Limb (tissue), 2 donors: ENCODE data around the gene GUCY2F.
A peak's percentile ranks its signal among the peaks of the same experiment; 100 is the strongest.

ENCODE experiments used
- DNase-seq, 2 donors: peaks; one replicate each; pipeline ENCODE4 v3.0.0-alpha.2; 2016; ENCODE audit errors: extremely low spot score in 2 of 2

GUCY2F gene

GRCh38 chrX:109481986-109482385 lies at the start of gene GUCY2F:
TSS of gene GUCY2F (minus strand) at chrX:109482086. CDS start at chrX:109475936, 6,150 bp downstream.
- DNase-seq: no peak

GRCh38 chrX:109519001-109519400 lies 37.1 kb upstream of the GUCY2F start:
- no peak for DNase-seq

- no peak for DNase-seq
Measured at GRCh38 chrX:109511113-109511512, 29.2 kb upstream of the GUCY2F start.

GRCh38 chrX:109508915-109509314 lies 27.0 kb upstream of the GUCY2F start:
- DNase-seq: no peak

GRCh38 chrX:109501176-109501575 lies 19.3 kb upstream of the GUCY2F start:
- no peak for DNase-seq

GRCh38 chrX:109498434-109498833 lies 16.5 kb upstream of the GUCY2F start:
- DNase-seq: no peak

- no peak for DNase-seq
Measured at GRCh38 chrX:109489174-109489573, 7.3 kb upstream of the GUCY2F start.

GRCh38 chrX:109487640-109488039 lies 5.8 kb upstream of the GUCY2F start:
- DNase-seq: peak in 1 of 2 donors; percentile 1

- peak; percentile 55 to 69 for DNase-seq
Measured at GRCh38 chrX:109485470-109486340, 3.8 kb upstream of the GUCY2F start.

- DNase-seq: no peak
Measured at GRCh38 chrX:109484886-109485285, 3.0 kb upstream of the GUCY2F start.

- DNase-seq: peak; percentile 43 to 59
Measured at GRCh38 chrX:109475174-109475891, 6.6 kb downstream of the GUCY2F start.

- DNase-seq: no peak
Measured at GRCh38 chrX:109472939-109473735, 8.7 kb downstream of the GUCY2F start.

- DNase-seq: no peak
Measured at GRCh38 chrX:109464231-109464630, 17.7 kb downstream of the GUCY2F start.

GRCh38 chrX:109463784-109464183 lies 18.1 kb downstream of the GUCY2F start:
- no peak for DNase-seq

- DNase-seq: peak; percentile 29 to 33
Measured at GRCh38 chrX:109448282-109448938, 33.5 kb downstream of the GUCY2F start.

- DNase-seq: no peak
Measured at GRCh38 chrX:109441266-109441665, 40.6 kb downstream of the GUCY2F start.

- DNase-seq: no peak
Measured at GRCh38 chrX:109440475-109440874, 41.4 kb downstream of the GUCY2F start.

GRCh38 chrX:109409181-109409580 lies 72.7 kb downstream of the GUCY2F start:
- DNase-seq: no peak

- no peak for DNase-seq
Measured at GRCh38 chrX:109403922-109404321, 78.0 kb downstream of the GUCY2F start.

- DNase-seq: no peak
Measured at GRCh38 chrX:109399831-109400230, 82.1 kb downstream of the GUCY2F start.

GRCh38 chrX:109398833-109399232 lies 83.1 kb downstream of the GUCY2F start:
- no peak for DNase-seq
